ENCODE data around the gene BARX2.

- TF ChIP-seq POLR2A (IDR thresholded peaks at IDR 0.05; ENCODE audit: borderline replicate concordance, extremely low read depth, insufficient read depth, insufficient read length) (no peak), EZH2 (IDR thresholded peaks at IDR 0.05) (no peak), FOSL1 (IDR thresholded peaks at IDR 0.05; ENCODE audit: low read depth) (no peak), POLR2AphosphoS5 (IDR thresholded peaks at IDR 0.05; ENCODE audit: low read depth, low read length) (no peak), EZH2phosphoT487 (IDR thresholded peaks at IDR 0.05; ENCODE audit: borderline replicate concordance) (no peak)
- TF ChIP-seq, protein P1, sequence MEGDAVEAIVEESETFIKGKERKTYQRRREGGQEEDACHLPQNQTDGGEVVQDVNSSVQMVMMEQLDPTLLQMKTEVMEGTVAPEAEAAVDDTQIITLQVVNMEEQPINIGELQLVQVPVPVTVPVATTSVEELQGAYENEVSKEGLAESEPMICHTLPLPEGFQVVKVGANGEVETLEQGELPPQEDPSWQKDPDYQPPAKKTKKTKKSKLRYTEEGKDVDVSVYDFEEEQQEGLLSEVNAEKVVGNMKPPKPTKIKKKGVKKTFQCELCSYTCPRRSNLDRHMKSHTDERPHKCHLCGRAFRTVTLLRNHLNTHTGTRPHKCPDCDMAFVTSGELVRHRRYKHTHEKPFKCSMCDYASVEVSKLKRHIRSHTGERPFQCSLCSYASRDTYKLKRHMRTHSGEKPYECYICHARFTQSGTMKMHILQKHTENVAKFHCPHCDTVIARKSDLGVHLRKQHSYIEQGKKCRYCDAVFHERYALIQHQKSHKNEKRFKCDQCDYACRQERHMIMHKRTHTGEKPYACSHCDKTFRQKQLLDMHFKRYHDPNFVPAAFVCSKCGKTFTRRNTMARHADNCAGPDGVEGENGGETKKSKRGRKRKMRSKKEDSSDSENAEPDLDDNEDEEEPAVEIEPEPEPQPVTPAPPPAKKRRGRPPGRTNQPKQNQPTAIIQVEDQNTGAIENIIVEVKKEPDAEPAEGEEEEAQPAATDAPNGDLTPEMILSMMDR (IDR thresholded peaks at IDR 0.05 in 2 of 3, conservative IDR thresholded peaks at IDR 0.05 in 1 of 3; ENCODE audit: borderline replicate concordance in 1 of 3, insufficient read depth in 1 of 3, low read depth in 2 of 3, low read length in 2 of 3): no peak
These were observed 1.3 kb upstream of the BARX2 start for GRCh38 chr11:129374081-129374992.
